GM10847 (cell line): ENCODE data around the gene INPP5A.

Experiments
- POLR2A ChIP-seq: IDR thresholded peaks from 2 replicates; pipeline ENCODE4 v1.6.1; 2011; ENCODE audit not compliant: insufficient read length; ENCODE audit errors: extremely low read depth

Gene INPP5A

GRCh38 chr10:132757171-132757570 lies 219.6 kb downstream of the INPP5A start:
- TF ChIP-seq POLR2A = no peak

GRCh38 chr10:132758865-132759264 lies 221.3 kb downstream of the INPP5A start:
- TF ChIP-seq POLR2A = no peak

- TF ChIP-seq POLR2A = no peak
Measured at GRCh38 chr10:132761395-132762060, 223.9 kb downstream of the INPP5A start.

GRCh38 chr10:132762267-132762666 lies 224.7 kb downstream of the INPP5A start:
- TF ChIP-seq POLR2A = no peak

- TF ChIP-seq POLR2A = no peak
Measured at GRCh38 chr10:132763545-132763944, 226.0 kb downstream of the INPP5A start.

GRCh38 chr10:132764108-132764507 lies 226.5 kb downstream of the INPP5A start:
- TF ChIP-seq POLR2A = no peak

GRCh38 chr10:132765435-132765834 lies 227.8 kb downstream of the INPP5A start:
- no peak for TF ChIP-seq POLR2A

- TF ChIP-seq POLR2A = no peak
Measured at GRCh38 chr10:132766291-132766690, 228.7 kb downstream of the INPP5A start.

GRCh38 chr10:132768346-132769248 lies 231.0 kb downstream of the INPP5A start:
- TF ChIP-seq POLR2A = no peak

- TF ChIP-seq POLR2A = no peak
Measured at GRCh38 chr10:132770061-132771021, 232.8 kb downstream of the INPP5A start.

- TF ChIP-seq POLR2A = no peak
Measured at GRCh38 chr10:132774181-132774901, 236.8 kb downstream of the INPP5A start.

- TF ChIP-seq POLR2A = no peak
Measured at GRCh38 chr10:132774902-132775863, 237.6 kb downstream of the INPP5A start.

GRCh38 chr10:132776186-132776585 lies 238.6 kb downstream of the INPP5A start:
- no peak for TF ChIP-seq POLR2A
